CD4-positive, alpha-beta T cell treated with Interleukin-4 for 4 hours (primary cell): Measurements from ENCODE around the gene CRYBG1.

ENCODE experiments used
- DNase-seq: peaks from one replicate; pipeline ENCODE4 v3.0.0-alpha.2; 2020

The CRYBG1 gene, protein sequence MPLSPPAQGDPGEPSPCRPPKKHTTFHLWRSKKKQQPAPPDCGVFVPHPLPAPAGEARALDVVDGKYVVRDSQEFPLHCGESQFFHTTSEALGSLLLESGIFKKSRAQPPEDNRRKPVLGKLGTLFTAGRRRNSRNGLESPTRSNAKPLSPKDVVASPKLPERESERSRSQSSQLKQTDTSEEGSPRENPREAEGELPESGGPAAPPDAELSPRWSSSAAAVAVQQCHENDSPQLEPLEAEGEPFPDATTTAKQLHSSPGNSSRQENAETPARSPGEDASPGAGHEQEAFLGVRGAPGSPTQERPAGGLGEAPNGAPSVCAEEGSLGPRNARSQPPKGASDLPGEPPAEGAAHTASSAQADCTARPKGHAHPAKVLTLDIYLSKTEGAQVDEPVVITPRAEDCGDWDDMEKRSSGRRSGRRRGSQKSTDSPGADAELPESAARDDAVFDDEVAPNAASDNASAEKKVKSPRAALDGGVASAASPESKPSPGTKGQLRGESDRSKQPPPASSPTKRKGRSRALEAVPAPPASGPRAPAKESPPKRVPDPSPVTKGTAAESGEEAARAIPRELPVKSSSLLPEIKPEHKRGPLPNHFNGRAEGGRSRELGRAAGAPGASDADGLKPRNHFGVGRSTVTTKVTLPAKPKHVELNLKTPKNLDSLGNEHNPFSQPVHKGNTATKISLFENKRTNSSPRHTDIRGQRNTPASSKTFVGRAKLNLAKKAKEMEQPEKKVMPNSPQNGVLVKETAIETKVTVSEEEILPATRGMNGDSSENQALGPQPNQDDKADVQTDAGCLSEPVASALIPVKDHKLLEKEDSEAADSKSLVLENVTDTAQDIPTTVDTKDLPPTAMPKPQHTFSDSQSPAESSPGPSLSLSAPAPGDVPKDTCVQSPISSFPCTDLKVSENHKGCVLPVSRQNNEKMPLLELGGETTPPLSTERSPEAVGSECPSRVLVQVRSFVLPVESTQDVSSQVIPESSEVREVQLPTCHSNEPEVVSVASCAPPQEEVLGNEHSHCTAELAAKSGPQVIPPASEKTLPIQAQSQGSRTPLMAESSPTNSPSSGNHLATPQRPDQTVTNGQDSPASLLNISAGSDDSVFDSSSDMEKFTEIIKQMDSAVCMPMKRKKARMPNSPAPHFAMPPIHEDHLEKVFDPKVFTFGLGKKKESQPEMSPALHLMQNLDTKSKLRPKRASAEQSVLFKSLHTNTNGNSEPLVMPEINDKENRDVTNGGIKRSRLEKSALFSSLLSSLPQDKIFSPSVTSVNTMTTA (N-terminal part only)

GRCh38 chr6:106360410-106360988 is at the start of gene CRYBG1:
Gene CRYBG1 (plus strand): TSS chr6:106360717. CDS start chr6:106360909, 192 bp downstream.
- DNase-seq, result peak; percentile 61

GRCh38 chr6:106315765-106316374 is 44.6 kb upstream of the CRYBG1 start:
- DNase-seq, result no peak

DNA sequence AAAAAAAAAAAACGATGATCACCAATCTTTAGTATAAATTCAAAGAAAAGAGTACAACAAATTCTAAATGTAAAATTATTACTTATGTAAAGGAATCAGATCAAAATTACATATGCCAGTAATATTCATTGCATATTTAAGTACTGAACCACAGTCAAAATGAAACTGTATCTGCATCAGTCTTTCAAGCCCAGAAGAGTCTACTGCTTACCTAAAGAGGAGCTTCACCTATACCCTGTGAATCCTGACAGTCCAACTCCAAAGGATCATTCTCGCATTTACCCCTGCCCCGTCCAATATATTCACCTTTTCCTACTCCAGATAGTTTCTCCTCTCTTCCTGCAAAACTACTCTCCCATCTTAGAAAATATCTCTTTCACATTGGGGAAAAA is 44.1 kb upstream of the CRYBG1 start:
- DNase-seq, result no peak

DNA sequence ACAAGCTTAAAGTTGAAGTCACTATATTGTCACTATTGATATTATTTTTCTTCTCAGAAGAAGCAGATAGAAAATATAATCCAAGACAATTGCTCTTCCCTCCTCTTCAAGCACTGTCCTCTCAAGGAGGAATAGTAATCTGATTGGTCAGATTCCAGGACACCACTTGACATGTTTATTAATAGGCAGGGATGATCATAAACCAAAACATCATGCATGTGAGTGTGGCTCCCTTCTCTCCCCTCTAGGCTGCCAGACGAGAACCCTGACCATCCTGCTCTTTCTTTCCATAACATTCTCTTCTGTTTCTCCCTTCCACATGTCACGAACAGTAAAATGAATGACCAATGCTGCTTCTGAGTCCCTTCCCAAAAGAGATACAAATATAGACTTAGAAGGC is 42.5 kb upstream of the CRYBG1 start:
- no peak for DNase-seq

- DNase-seq, result no peak
Observed at GRCh38 chr6:106318851-106319250, 41.7 kb upstream of the CRYBG1 start.

GRCh38 chr6:106321940-106322339 is 38.6 kb upstream of the CRYBG1 start:
- no peak for DNase-seq

DNA sequence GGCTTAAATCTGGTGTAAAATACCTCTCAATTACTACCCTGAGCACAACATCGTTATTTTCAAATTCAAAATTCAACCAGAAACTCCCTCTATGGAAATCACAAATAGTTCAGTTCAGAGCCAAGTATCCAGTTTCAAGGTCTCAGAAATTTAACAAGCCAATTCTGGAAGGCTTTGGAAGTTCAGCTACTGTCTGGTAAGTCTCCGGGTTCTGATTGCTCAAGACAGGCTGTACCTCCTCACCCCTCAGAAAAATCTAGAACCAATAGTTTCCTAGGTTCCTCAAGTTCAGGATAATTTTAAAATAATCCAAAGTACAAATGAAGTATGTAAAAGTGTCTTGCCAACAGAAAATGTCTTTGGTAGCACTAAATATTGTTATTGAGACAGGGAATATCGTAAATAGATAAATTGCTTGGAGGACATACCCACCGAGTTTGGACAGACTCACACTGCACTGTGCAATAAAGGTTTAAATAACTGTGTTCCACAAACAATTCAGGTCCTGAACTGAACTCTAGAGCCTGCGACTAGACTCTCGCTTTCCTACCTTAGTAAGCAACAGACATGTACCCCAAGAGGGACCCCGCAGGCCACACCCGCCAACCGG is 35.7 kb upstream of the CRYBG1 start:
- DNase-seq, result no peak

DNA sequence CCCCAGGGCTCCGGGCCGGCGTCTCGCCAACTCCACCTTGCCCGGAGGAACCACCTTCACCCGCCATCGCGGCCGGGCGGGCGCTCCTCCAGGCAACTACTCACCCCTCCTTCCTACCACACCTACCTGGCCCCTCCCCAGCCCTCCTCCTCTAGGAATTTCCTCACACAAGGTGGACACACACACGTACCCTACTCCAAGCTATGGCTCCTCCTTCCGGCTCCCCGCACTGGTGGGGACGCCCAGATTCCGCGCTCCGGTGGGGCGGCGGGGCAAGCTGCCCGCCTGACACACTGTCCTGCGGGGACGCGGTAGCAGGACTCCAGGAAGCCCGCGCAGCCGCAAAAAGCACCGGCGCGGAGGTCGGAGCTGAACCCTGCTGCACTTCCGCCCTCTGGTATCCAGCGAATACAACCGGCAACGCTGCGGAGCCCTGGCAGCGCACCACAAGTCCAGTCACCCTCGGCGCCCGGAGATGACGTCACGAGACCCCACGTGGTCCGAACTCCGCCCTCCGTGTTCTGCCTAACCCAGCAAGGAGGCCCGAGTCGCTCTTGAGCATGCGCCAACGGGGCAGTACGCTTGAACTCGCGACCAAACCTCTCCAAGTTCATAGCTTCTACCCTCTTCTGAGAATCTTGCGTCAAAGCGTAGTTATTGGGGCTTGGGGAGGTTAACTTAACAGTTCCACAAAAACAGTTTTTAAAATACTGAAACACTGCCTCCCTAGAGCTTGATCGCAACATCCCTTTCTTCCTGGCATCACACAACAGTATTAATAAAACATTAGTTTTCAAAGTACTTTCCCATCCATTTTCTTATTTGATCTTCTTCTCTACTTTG is 35.0 kb upstream of the CRYBG1 start, which contains the start of gene ATG5:
Gene ATG5 (minus strand): TSS at position 425 of the 843 bp plus-strand sequence. CDS start 9,552 bp downstream, outside the sequence.
- DNase-seq, result peak; percentile 100

DNA sequence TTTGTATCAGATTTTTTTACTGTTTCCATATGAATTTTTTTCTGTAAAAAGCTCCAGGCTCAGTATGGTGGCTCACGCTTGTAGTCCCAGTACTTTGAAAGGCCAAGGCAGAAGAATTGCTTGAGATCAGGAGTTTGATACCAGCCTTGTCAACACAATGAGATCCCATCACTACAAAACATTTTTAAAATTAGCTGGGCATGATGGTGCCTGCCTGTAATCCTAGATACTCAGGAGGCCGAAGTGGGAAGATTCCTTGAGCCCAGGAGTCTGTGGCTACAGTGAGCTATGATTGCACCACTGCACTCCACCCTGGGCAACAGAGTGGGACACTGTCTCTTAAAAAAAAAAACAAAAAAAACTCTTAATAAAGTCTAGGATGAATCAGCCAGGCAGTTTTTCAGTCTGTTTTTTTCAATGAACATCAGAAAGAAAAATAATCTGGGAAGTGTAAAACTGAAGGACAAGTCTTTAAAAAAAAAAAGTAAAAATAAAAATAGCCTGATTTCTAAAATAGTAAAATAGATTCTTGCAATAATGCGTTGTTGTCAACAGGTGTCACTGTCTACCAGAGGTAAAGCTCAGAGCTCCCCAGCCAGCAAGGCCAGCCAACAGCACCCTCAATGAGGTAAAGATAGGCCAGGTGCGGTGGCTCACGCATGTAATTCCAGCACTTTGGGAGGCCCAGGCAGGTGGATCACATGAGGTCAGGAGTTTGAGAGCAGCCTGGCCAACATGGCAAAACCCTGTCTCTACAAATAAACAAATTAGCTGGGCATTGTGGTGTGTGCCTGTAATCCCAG is 25.7 kb upstream of the CRYBG1 start:
- DNase-seq, result peak; percentile 68

- DNase-seq, result peak; percentile 63
Observed at GRCh38 chr6:106339334-106340029, 21.0 kb upstream of the CRYBG1 start.

DNA sequence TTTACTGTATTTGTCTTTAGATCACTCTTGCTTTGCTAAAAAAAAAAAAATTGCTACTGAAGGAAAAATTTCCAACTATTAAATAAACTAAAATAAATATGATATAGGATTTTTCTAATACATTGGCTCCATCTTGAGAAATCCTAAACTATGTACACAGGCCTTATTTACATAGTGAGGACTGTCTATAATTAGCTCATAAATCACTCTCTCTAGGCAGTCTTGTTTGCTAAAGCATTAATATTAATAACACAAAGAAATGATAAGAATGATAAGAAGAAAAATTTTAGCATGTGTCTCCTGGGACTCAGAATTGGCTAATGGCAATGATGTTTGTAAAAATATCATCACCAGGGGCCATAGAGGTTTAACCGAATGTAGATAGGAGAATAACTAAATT is 13.3 kb upstream of the CRYBG1 start:
- no peak for DNase-seq

GRCh38 chr6:106356378-106356777 is 4.1 kb upstream of the CRYBG1 start:
- no peak for DNase-seq

DNA sequence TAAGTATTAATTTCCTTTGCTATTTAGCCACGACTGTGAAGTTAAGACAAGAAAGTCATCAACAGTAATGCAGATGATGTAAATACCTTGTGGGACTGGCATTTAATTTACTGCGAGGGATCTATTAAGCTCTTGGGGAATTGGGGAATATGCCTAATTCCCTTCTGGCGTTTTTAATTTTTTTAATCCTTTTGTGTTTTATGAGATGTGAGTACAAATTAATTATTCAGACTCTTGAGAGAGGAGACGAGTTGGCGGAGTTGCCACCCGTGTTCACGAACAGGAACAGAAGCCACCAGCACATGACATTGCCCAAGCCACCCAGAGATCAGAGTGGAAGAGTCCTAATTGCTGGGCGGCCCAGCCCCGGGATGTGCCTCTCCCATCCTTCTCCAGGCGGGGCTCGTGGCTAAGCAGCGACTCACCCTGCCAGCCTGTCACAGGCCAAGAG is 533 bp upstream of the CRYBG1 start:
- no peak for DNase-seq

- no peak for DNase-seq
Observed at GRCh38 chr6:106360989-106361430, 493 bp downstream of the CRYBG1 start.

DNA sequence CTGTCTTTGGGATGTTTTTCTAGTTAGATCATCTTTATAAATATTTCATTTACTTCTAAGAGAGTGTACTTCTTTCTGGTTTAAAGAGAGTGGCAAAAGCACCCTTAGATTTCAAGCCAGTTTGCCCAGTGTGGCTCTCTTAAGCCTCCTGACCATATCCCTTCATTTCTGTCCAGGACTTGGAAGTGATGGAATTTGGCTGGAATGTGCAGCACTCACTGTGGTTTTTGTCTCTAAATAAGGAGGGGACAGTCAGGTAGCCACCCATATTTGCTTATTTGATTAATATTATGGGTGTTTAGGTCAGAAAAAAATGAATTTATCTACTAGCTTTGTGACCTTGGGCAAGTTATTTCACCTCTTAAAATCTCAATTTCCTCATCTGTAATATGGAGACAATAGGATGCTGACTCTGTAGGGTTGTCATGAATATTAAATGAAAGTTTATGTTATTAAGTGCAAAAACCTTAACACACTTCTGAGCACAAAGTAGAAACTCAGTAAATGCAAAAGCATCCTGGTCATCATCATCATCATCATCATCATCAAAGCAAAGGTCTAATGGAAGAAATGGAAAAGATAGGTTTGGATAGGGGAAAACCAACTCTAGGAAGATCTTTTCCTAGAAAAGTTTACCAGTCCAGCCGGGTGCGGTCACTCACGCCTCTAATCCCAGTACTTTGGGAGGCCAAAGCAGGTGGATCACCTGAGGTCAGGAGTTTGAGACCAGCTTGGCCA is 3.1 kb downstream of the CRYBG1 start:
- DNase-seq, result no peak

DNA sequence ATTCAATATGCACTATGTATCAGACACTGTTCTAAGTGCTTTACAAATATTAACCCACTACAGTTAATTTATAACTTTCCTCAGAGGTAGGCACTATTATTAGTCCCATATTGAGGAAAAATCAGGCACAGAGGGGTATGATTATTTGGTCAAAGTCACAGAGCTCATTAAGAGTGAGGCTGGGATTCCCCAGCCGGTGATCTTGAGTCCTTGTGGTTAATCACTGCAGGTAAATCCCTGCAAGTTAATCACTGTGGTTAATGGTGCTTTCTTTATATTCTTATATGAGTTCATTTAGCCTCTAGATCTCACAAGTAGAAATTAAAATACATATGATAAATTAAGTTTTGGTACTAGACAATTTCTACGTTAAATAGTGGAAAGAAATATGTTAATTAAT is 9.2 kb downstream of the CRYBG1 start:
- no peak for DNase-seq

DNA sequence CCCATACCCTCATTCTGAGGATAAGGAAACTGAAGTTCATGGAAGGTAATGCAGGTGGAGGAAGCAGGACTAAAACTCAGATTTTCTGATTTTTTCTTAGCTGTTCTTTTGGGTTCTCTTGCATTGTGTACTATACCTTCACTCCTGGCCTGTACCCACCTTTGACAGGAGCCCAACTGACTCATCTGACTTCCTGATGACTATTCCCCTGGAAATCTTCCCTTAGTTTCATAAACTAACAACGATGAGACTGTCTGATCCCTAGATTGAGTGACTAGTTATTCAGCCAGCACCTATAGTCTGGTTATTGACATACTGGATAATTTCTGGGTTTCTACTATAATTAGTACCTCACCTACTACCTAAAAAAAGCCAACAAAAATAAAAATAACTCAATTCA is 10.1 kb downstream of the CRYBG1 start:
- no peak for DNase-seq

DNA sequence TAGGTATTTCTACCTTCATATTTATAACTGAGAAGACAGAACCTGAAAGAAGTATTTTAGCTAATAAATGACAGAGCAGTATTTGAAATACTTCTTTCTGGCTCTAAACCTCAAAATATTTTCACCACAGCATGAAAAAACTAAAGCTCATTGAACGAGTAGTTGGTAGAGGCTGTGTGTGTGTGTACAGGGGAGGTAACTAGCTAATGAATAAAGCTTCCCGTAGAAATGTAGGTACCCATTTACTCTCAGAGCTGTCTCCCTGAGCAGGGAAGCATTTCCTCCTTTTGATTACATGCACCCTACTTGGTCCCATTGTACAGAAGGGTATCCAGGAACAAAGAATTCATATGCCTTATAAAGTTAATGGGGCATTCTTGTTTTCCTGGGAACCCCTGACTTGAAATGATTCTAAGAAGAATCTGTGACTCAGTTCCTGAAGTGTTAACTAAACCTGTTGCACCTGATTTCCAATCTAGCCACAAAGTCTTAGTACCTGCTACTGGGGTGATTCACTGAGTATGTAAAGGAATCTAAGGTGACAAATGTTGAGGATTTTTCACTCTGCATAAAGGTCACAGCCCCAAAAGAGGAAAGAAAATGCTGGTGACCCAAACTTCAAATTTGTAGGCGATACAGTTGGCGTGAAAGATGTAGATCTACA is 12.5 kb downstream of the CRYBG1 start:
- DNase-seq, result no peak
